ENCODE results near the gene IL7R.

DNA sequence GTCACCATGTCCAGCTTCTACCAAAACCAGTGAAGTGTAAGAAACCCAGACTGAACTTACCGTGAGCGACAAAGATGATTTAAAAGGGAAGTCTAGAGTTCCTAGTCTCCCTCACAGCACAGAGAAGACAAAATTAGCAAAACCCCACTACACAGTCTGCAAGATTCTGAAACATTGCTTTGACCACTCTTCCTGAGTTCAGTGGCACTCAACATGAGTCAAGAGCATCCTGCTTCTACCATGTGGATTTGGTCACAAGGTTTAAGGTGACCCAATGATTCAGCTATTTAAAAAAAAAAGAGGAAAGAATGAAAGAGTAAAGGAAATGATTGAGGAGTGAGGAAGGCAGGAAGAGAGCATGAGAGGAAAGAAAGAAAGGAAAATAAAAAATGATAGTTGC, 19.8 kb downstream of the IL7R start:
- TF ChIP-seq CEBPB (IDR thresholded peaks at IDR 0.05) (no peak), EP300 (IDR thresholded peaks at IDR 0.05; ENCODE audit: borderline replicate concordance) (no peak)

Measured in Ishikawa (cell line).